Mesendoderm (in vitro differentiated cells): Measurements from ENCODE around the gene KRT2.

Experiments
- DNase-seq: peaks from one replicate; pipeline ENCODE4 v3.0.0; 2013
- H2AK5ac ChIP-seq: 2 replicates; pipeline ENCODE4 v1.6.1; 2013; ENCODE audit warnings: low read length, inconsistent platforms
- H2BK120ac ChIP-seq: 2 replicates; pipeline ENCODE4 v1.6.1; 2013; ENCODE audit warnings: low read depth, mild to moderate bottlenecking, low read length, moderate library complexity, mixed read lengths
- H2BK15ac ChIP-seq: replicated peaks from 2 replicates; pipeline ENCODE4 v1.6.1; 2013; ENCODE audit warnings: low read depth, mild to moderate bottlenecking, moderate library complexity
- H2BK5ac ChIP-seq: 2 replicates; pipeline ENCODE4 v1.6.1; 2013; ENCODE audit warnings: low read length, inconsistent platforms
- H3K18ac ChIP-seq: 2 replicates; pipeline ENCODE4 v1.6.1; 2013; ENCODE audit warnings: mild to moderate bottlenecking, low read length, mixed read lengths
- H3K23ac ChIP-seq: one replicate; pipeline ENCODE4 v1.6.1; 2013; ENCODE audit warnings: low read length
- H3K27ac ChIP-seq: 2 replicates; pipeline ENCODE4 v1.5.1; 2013; ENCODE audit warnings: low read depth, mild to moderate bottlenecking, inconsistent platforms, low read length, moderate library complexity
- H3K27me3 ChIP-seq: 2 replicates; pipeline ENCODE4 v1.6.1; 2013; ENCODE audit warnings: low read length, control low read depth, mild to moderate bottlenecking, inconsistent platforms; ENCODE audit not compliant: insufficient read depth, poor library complexity
- H3K36me3 ChIP-seq: 2 replicates; pipeline ENCODE4 v1.6.1; 2013; ENCODE audit warnings: low read length, inconsistent platforms; ENCODE audit not compliant: control insufficient read depth, insufficient read depth
- H3K4ac ChIP-seq: one replicate; pipeline ENCODE4 v1.6.1; 2013; ENCODE audit warnings: low read depth, mild to moderate bottlenecking, low read length, moderate library complexity
- H3K4me1 ChIP-seq: 2 replicates; pipeline ENCODE4 v1.6.1; 2013; ENCODE audit warnings: low read depth, low read length, inconsistent platforms; ENCODE audit not compliant: control insufficient read depth
- H3K4me2 ChIP-seq: 2 replicates; pipeline ENCODE4 v1.6.1; 2013; ENCODE audit warnings: low read length
- H3K4me3 ChIP-seq: 2 replicates; pipeline ENCODE4 v1.5.1; 2013; ENCODE audit warnings: mild to moderate bottlenecking, low read length
- H3K56ac ChIP-seq: one replicate; pipeline ENCODE4 v1.6.1; 2013; ENCODE audit warnings: low read length
- H3K79me1 ChIP-seq: 2 replicates; pipeline ENCODE4 v1.6.1; 2013; ENCODE audit warnings: low read length, inconsistent platforms
- H3K79me2 ChIP-seq: 2 replicates; pipeline ENCODE4 v1.6.1; 2013; ENCODE audit warnings: mild to moderate bottlenecking, low read length; ENCODE audit not compliant: control insufficient read depth, insufficient read depth
- H3K9ac ChIP-seq: 2 replicates; pipeline ENCODE4 v1.6.1; 2013; ENCODE audit warnings: low read length, inconsistent platforms
- H4K5ac ChIP-seq: one replicate; pipeline ENCODE4 v1.6.1; 2013; ENCODE audit warnings: low read length
- H4K8ac ChIP-seq: one replicate; pipeline ENCODE4 v1.6.1; 2013; ENCODE audit warnings: low read depth, mild to moderate bottlenecking, control low read depth, low read length, moderate library complexity
- WGBS: extraction: QIAGEN DNeasy Blood & Tissue Kit; methylation state at CpG from one replicate; pipeline ENCODE4 v1.1.7; 2013; ENCODE audit warnings: low lambda C conversion rate, missing lambda C conversion rate; ENCODE audit not compliant: insufficient coverage; ENCODE audit errors: extremely low coverage; 5-methylcytosine and 5-hydroxymethylcytosine counted together

Gene KRT2

DNA sequence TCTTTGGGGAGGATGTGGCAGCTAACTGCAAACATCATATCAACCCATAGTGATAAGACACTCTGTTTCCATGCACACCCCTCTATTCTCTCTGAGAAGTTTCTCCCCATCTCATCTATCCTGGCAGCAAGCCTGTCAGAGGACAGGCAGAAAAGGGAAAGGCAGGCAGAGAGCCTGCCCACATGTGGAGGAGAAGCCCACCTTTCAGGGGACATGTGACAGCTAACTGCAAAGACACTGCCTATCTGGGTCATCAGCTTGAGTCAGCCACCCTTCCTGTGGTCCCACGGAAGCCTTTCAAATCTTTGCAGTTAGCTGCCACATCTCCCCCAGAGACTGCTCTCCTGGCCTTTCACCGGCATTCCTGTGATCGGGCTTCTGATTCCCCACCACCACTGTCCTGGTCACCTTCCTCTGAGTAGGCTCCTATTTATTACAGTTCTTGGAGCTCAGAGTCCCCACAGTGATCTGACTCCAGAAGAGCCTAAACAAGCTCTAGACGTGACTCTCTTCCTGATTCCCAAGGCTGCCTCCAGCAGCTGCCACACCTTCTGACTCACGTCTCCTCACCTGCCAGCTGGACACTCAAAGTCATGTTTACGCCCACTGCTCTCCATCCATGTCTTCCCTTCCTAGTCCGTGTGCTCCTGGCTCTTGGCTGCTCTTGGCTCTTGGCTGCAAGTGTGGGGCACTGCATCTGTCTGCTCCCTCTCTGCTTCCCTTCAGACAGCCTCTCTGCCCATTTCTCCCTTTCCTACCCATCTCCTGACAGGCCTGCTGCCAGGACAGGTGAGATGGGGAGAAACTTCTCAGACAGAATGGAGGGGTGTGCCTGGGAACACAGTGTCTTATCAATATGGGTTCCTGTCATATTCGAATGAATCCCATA is 35.7 kb upstream of the KRT2 start:
- H3K4me2 ChIP-seq = no peak overlapping the region
- no peaks in the 10 kb centered on the region for H3K36me3 ChIP-seq
- no peaks in the 10 kb centered on the region for H3K79me1 ChIP-seq
- no peak overlapping the region for H3K56ac ChIP-seq
- H3K79me2 ChIP-seq = no peaks in the 10 kb centered on the region
- H3K9ac ChIP-seq = no peak overlapping the region
- WGBS = no CpG with 5 or more reads among the region's 8 CpGs
- H3K27ac ChIP-seq = no peak overlapping the region
- no peaks in the 10 kb centered on the region for H3K27me3 ChIP-seq
- no peak overlapping the region for H3K4ac ChIP-seq
- no peaks in the 10 kb centered on the region for H3K4me1 ChIP-seq
- no peak overlapping the region for H2AK5ac ChIP-seq
- H3K18ac ChIP-seq = no peak overlapping the region
- H3K4me3 ChIP-seq = no peak overlapping the region
- DNase-seq = no peak
- no peak overlapping the region for H4K5ac ChIP-seq
- no peak overlapping the region for H2BK5ac ChIP-seq
- H2BK15ac ChIP-seq = no peak overlapping the region
- H4K8ac ChIP-seq = no peak overlapping the region
- no peak overlapping the region for H3K23ac ChIP-seq
- H2BK120ac ChIP-seq = no peak overlapping the region

DNA sequence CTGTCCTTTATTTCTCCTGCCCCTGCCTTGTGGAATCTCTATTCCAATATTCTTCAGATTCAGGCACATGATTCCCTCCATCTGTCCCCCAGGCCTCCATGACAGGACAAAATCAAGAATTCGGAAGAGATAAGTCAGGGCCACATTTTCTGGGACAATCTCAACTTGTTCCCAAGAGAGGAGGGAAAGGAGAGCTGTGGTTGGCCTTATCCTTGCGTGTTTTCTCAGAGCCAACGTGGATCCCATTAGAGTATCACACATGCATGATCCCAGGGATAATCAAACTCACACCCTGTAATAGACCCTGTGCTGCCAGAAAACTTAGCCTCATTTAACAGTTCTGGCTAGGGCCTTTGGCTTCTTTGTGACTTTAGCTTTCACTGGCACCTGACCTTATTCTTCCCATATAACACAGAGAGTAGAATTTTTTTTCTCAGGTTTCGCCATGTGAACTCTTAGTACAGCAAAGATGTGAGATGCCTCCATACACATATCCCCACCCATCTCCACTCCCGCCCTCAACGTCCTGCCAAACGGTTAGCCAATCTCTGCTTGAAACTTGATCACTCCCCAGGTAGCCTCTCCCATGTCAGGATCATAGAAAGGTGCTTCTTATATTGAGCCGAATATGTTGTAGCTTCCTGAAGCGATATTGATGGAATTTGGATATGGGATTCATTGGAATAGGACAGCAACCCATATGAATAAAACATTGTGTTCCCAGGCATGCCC is 34.9 kb upstream of the KRT2 start:
- Histone ChIP-seq H2BK120ac (no peak overlapping the region), H3K18ac (no peak overlapping the region), H3K36me3 (no peaks in the 10 kb centered on the region), H3K79me1 (no peaks in the 10 kb centered on the region), H3K4ac (no peak overlapping the region), H4K5ac (no peak overlapping the region), H4K8ac (no peak overlapping the region), H3K27ac (no peak overlapping the region), H3K27me3 (no peaks in the 10 kb centered on the region), H2BK15ac (no peak overlapping the region), H3K23ac (no peak overlapping the region), H2AK5ac (no peak overlapping the region), H3K4me3 (no peak overlapping the region), H3K79me2 (no peaks in the 10 kb centered on the region), H2BK5ac (no peak overlapping the region), H3K4me1 (no peaks in the 10 kb centered on the region), H3K4me2 (no peak overlapping the region), H3K9ac (no peak overlapping the region), H3K56ac (no peak overlapping the region)
- DNase-seq = no peak
- no CpG with 5 or more reads among the region's 9 CpGs for WGBS

DNA sequence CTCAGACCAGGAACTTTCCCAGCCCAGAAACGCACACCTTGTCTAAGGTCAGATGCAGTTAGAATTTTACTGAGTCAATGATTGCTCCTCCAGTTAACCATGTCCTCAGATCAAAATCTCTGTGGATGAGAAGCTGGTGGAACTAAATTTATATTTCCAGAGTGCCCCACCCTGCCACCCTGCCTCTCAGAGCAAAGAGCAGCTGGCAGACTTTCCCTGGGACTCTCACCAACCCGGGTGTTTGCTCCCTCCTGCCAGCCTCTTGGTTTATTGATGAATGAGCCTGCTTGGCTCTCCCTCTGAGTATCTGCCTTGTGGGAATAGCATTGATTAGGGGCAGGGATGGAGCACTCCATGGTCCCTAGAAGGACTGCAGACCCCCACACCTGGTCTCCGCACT is 34.1 kb upstream of the KRT2 start:
- Histone ChIP-seq H3K4me2 (no peak overlapping the region), H3K36me3 (no peaks in the 10 kb centered on the region), H3K9ac (no peak overlapping the region), H3K79me1 (no peaks in the 10 kb centered on the region), H3K23ac (no peak overlapping the region), H3K4ac (no peak overlapping the region), H3K56ac (no peak overlapping the region), H3K18ac (no peak overlapping the region), H3K4me1 (no peaks in the 10 kb centered on the region), H3K27me3 (no peaks in the 10 kb centered on the region), H2BK5ac (no peak overlapping the region), H3K4me3 (no peak overlapping the region), H2BK15ac (no peak overlapping the region), H2AK5ac (no peak overlapping the region), H3K27ac (no peak overlapping the region), H4K8ac (no peak overlapping the region), H4K5ac (no peak overlapping the region), H3K79me2 (no peaks in the 10 kb centered on the region), H2BK120ac (no peak overlapping the region)
- no peak for DNase-seq
- WGBS = no CpG with 5 or more reads among the region's 3 CpGs

DNA sequence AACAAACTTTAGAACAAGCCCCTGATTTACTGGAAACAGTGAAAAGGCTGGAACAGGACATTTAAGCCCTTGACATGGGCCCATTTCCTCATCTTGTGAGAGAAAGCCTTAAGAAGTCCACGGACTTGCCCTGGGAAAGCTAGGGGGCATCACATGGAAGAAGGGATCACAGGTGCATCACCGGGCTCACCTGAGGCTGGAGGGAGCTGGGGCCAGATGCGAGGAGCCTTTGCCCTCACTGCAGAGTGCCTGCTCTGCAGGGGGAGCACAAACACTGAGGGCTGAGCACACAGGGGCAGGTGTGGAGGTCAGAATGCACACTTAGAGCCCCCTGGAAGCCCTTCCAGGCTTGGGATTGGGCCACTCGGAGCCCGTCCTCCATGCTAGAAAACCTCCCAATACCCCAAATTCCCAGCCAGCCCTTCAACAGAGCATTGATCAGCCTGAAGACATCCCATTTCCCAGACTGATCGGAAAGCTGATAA is 33.4 kb upstream of the KRT2 start:
- H2BK15ac ChIP-seq = no peak overlapping the region
- H4K5ac ChIP-seq = no peak overlapping the region
- H3K79me2 ChIP-seq = no peaks in the 10 kb centered on the region
- no peak overlapping the region for H3K4ac ChIP-seq
- no peak overlapping the region for H3K27ac ChIP-seq
- no peak overlapping the region for H4K8ac ChIP-seq
- no peak overlapping the region for H3K4me2 ChIP-seq
- no peak overlapping the region for H2BK5ac ChIP-seq
- no peaks in the 10 kb centered on the region for H3K4me1 ChIP-seq
- H3K56ac ChIP-seq = no peak overlapping the region
- no peak overlapping the region for H3K23ac ChIP-seq
- WGBS = no CpG with 5 or more reads among the region's 6 CpGs
- no peaks in the 10 kb centered on the region for H3K36me3 ChIP-seq
- DNase-seq = no peak
- H3K79me1 ChIP-seq = no peaks in the 10 kb centered on the region
- H3K27me3 ChIP-seq = no peaks in the 10 kb centered on the region
- H3K4me3 ChIP-seq = no peak overlapping the region
- H3K9ac ChIP-seq = no peak overlapping the region
- no peak overlapping the region for H3K18ac ChIP-seq
- no peak overlapping the region for H2BK120ac ChIP-seq
- H2AK5ac ChIP-seq = no peak overlapping the region

DNA sequence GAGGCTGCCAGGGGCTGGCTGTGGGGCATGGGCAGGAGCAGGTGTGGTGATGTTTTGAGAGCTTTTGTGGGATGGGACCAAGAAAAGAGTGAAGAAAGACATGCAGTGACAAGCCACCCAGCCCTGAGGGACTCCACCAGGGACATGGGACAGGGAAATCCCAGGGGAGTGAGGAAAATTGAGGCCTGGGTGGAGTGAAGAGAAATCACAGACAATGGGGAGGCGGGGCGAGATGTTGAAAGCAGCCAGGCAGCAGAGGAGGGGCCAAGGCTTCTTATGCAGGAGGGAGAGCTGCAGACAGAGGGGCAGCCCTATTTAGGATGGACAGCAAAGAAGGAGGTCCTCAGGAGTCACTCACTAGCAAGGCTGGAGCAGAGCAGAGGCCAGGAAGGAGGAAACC is 32.4 kb upstream of the KRT2 start:
- no peak overlapping the region for H2AK5ac ChIP-seq
- H3K79me2 ChIP-seq = no peaks in the 10 kb centered on the region
- H3K23ac ChIP-seq = no peak overlapping the region
- H2BK120ac ChIP-seq = no peak overlapping the region
- H3K4ac ChIP-seq = no peak overlapping the region
- no peak overlapping the region for H3K4me3 ChIP-seq
- H3K27me3 ChIP-seq = no peaks in the 10 kb centered on the region
- H3K18ac ChIP-seq = no peak overlapping the region
- no peaks in the 10 kb centered on the region for H3K79me1 ChIP-seq
- H3K4me1 ChIP-seq = no peaks in the 10 kb centered on the region
- no peak overlapping the region for H2BK5ac ChIP-seq
- H2BK15ac ChIP-seq = no peak overlapping the region
- no peak for DNase-seq
- H4K8ac ChIP-seq = no peak overlapping the region
- H3K9ac ChIP-seq = no peak overlapping the region
- H3K56ac ChIP-seq = no peak overlapping the region
- no peaks in the 10 kb centered on the region for H3K36me3 ChIP-seq
- H4K5ac ChIP-seq = no peak overlapping the region
- WGBS = no CpG with 5 or more reads among the region's 2 CpGs
- no peak overlapping the region for H3K27ac ChIP-seq
- H3K4me2 ChIP-seq = no peak overlapping the region
